LHCN-M2 (cell line): ENCODE data around the gene CITED1. TPM values are rescaled to one million over a fixed set of nuclear protein-coding genes. Genes with fewer than 3 reads are reported as not detected.
"Not testable (repeated sequence)": the region's sequence is repeated elsewhere in the genome, so short reads cannot be mapped to it uniquely, and the experiment has no call there.

Experiments
- DNase-seq: peaks from one replicate; pipeline ENCODE4 v3.0.0-alpha.2; 2012; ENCODE audit warnings: low read depth
- polyA plus RNA-seq: library from polyadenylated mRNA; unstranded; fragments of >200 nt; gene quantifications from one replicate; pipeline ENCODE4 v1.2.1, GENCODE V29; 2012; ENCODE audit warnings: missing spikeins
- total RNA-seq: library from RNA; depleted of rRNA; stranded (reverse); fragments of >200 nt; gene quantifications from 2 replicates; pipeline ENCODE4 v1.2.3, GENCODE V29; 2014; rRNA removed

The CITED1 gene, protein sequence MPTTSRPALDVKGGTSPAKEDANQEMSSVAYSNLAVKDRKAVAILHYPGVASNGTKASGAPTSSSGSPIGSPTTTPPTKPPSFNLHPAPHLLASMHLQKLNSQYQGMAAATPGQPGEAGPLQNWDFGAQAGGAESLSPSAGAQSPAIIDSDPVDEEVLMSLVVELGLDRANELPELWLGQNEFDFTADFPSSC
- total RNA-seq, result 0.17 and 1.0 TPM in 2 replicates
- polyA plus RNA-seq, result 0.12 TPM

DNA sequence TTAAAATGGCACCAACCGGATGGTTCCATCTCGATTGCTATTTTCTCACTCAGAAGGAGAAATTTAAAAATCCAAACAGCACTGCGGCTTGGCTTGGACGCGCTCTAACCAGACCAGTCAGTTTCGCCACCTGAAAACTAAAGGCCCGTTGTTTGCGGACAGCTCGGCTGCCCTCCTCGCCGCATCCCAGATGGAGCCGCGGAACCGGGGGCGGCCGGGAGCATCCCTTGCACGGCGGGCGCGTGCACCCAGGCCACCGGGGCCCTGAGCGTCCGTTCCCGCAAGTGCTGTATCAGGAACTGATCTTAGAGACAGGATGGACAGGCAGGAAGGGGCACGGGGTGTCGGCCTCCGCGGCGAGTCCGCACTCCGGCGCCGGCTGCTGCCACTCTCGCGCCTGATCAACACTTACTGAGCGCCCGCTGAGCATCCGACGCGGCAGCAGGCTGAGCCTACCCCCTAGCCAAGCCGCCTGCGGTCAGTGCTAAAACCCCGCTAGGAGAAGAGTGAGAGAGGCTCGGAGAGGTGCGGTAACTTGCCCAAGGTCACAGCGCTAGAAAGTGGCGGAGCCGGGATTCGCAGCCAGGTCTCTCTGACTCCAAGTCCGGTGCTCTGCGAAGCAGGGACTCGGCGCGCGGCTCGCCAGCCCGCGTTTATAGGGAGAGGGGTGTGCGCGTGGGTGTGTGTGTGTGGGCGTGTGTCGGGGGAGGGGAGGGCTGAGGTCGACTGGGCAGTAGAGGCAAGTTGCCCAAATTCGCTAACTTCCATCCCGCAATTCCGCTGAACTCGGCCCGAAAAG is at the start of gene CITED1:
Gene CITED1, minus strand, starts transcription at position 629 of the 799 bp plus-strand sequence. CDS start 3,045 bp downstream, outside the sequence.
- DNase-seq, result no peak

DNA sequence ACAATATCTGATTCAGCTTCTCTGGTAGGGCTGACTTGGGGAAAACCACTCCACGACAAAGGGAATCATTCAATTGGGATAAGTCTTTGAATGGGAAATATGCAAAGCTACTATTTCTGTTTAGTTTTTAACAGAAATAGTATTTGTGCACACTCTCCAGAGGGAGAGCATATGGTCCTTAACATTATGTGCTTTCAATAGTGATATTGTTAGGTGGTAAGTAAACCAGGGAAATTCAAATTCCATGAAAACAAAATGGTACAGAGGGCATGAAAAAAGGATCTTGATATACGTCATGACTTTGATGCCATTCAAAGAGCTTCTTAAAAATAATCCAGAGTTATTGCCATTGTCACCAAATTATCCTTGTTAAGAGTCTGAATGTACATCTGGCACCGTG is 47.1 kb upstream of the CITED1 start:
- DNase-seq, result no peak

DNA sequence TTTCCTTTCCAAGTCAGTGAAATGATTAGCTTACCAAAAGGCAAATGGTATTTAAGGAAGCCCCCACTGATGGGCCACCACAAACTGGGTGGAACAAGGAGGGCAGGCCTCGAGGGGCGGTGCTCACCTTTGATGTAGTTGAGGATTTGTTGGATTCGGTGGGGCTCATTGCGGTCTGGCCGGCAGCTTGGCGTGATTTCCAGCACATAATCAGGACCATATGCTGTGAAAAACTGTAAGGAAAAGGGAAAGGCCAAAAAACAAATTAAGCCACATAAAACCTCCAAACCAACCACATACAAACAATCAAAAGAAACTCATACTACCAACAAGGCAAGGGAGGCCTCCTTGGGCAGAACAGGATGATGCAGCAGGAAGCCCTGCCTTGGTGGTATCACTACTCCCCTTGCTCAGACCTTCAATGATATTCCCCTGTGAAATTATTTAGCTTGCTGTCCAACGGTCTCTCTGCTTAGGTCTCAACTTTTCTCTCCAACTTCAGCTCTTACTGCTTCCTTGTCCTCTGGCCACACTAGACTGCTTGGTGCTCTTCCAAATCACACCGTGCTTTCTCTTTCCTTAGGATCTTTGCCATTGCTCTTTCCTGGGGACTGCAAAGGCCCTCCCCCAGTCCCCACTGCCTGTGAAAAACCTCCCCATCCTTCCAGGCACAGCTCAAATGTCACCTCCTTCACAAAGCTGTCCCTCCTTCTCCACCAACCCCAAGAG is 46.1 kb upstream of the CITED1 start:
- DNase-seq, result no peak

DNA sequence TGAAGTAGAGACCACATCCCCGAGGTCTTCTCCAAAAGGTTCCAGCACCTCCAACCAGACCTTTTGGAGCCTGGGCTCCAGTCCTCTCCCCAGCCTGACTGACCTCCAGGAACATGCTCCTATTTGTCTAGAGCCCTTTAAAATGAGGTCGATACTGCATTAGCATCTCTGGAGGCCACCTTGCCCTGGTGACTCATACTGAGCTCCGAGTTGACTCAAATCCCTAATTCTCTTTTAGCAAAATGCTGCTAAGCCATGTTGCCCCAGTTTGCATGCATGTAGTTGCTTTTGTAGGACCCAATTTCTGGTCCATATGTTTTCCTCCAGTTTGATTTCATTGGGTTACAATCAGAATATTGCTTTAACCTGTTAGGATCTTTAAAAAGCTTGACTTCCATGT is 43.5 kb upstream of the CITED1 start:
- no peak for DNase-seq

DNA sequence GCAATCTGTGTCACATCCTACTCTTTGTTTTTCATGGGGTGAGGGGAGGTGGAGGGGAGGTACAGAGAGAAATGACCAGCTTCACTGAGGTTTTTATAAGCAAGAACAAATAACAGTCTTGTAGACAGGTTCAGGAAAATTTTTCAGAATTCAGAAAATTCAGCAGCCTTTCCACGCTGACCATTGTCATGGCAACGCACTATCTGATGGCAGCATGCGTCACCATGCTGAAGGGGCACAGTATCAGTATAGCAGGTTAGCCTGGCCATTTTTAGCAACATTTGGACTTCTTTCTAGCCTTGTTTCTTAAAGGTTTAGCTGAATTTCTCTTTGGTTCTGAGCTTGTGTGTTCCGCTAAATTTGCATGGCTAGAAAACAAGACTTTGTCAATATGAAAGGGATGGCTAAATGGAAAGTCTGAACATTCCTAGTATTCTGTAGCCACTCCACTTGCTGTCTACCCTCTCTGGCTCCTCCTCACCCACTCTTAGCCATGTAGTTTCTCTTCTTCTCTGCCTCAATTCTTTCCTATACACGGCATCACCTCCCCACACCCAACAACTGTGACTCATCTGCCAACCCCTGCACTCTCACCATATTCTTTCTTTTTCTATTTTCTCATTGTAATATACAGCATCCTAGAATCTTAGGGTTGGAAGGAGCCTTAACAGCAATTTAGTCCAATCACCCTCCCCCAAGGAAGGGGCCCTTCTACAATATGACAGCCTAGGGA is 42.7 kb upstream of the CITED1 start:
- DNase-seq, result no peak

DNA sequence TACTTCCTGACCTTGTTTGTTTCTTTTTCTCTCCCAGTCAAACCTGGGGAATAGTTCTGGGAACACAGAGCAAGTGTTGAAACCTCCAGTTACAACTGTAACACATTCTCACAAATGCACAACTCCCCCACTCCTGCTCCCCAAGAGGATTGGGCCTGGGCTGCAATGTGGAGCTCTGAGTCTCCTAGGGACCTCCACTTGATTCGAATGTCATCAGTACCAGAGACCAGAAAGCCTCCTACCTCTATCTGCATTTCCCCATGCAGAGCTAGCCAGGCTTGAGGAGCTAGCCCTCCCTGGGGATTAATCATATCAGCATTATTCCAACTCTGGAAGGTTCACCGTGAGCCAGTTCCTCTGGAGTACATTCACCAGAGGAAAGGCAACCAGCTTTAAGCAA is 41.7 kb upstream of the CITED1 start:
- no peak for DNase-seq

DNA sequence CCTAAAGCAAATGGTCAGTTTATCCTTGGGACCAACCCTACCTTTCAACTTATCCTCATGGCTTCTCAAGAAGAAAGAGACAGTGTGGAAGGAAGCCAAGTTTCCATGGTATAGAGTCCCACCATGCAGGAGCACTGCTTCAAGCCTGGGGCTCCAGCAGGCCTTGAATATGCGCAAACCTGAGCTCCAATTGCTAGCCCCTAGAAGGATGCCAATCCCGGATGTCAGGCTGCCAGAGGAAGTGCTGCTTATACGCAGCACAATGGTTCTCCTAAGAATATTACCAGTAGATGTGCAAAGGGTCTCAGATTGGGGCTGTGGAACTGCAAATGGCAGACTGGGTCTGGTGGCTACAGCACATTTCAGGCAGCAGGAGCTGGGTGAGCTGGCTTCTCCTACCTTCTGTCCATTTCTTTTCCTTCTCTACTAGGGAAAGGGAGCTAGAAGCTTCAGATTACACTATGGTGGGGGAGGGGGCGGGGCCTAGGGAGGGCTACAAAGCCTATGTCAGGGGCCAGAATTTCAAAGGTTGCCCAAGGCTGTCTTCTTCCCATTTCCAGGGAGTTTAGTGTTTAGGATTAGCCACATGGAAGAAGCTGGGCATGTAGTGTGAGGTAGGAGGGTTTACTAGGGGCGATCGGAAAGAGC is 40.7 kb upstream of the CITED1 start:
- no peak for DNase-seq

DNA sequence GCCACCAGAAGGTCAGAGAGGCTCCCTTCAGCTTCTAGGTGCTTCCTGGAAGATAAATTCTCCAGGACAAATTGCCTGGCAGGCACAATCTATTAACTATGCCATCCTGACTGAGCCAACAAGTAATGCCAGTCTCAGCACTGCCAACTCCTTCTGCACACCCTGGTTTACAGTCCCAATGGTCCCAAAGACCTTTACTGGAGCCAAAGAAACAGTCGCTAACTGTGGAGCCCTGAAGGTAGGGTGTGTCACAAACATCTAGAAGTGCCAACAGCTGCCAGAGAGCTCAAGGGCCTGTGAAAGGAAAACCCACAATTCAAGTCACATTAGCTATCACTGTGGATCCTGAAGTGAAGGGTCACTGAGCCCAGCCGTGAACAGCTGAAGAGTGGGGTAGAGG is 34.9 kb upstream of the CITED1 start:
- DNase-seq, result no peak

DNA sequence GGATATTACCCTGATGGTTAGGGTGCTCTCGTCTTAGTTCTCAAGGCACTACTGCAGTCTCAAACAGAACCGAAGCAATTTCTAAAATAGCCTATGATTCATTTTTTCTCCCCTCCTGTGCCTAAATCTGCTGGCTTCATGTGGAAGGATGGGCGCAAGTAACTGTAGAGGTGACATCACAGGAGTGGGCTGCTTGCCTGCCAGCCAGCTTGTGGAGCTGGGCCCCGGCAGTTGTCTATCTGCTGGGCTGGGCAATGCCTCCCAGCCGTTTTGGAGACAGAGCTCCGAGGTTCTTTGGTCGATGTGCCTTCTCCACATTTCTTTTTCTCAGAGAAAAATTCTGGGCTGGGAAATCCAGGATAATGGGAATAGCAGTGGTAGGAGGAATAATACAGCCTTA is 34.3 kb upstream of the CITED1 start:
- no peak for DNase-seq

DNA sequence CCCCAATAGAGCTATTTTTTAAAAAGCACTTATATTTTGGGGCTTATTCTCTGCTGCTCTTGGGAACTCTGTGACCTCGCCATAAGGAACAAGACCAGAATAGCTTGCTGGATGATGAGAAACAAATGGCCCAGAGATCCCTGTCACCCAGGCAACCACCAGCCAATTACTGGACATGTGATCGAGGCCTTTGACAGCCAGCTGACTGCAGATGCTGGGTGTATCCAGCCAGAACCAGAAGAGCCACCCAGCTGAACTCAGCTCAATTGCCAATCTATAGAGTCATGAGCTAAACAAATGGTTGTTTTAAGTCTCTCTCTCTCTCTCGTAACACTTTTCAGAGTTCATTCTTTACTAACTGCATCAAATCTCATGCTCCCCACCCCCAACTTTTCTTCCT is 24.4 kb upstream of the CITED1 start:
- no peak for DNase-seq

DNA sequence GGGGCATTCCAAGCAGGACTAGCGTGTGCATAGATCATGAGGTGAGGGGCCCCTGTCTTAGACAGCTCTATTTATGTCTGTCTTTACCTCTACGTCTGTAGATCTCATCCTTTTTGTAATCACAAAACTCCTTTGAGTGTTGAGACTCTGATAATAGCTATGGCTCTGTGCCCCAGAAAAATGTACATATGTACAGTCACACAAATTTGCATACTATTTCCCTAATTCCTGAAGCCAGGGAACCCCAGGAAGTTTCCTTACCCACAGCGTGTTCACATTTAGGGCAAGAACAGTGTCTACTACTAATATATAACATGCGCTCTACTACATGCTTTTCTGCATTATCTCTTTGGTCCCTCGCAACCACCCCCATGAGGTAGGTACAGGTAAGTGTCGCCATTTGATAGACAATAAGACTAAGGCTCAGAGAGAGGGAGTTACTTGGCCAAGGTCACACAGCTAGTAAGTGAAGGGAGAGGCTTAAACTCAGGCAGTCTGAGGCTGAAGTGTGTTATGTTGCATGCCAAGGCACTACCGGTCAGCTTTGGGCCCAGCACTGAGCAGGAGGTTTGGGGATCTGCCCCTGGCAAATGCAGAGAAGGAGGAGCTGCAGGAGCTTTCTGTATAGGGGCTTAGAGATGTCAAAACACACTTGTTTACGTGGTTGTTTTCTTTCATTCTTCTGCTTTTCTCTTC is 21.0 kb upstream of the CITED1 start:
- DNase-seq, result no peak

DNA sequence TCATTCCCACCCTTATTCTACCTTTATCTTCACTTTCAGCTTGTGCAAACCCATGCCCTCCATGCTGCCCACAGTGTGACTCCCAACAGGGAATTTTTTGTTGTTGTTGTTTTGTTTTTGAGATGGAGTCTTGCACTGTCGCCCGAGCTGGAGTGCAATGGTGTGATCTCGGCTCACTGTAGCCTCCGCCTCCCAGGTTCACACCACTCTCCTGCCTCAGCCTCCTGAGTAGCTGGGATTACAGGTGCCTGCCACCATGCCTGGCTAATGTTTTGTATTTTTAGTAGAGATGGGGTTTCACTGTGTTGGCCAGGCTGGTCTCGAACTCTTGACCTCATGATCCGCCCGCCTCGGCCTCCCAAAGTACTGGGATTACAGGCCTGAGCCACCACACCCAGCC is 13.9 kb upstream of the CITED1 start:
- DNase-seq, result not testable (repeated sequence)

DNA sequence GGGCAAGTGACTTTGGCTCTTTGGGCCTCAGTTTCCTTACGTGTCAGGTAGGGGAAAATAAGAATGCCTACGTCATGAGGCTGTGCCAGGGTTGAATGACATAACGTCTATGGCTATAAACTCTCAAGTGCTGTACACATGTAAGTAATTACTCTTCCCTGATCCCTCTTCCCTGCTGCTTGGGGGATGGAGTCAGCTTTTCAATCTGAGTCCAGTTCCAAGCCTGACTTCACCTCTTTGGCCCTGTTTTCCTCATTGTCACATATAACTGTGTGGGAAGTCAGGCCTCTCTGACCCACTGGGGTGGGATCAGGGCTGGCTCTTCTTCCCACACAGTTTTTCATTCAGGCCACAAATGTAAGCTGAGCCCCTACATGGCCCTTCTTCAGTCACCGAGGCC is 11.4 kb upstream of the CITED1 start:
- no peak for DNase-seq

DNA sequence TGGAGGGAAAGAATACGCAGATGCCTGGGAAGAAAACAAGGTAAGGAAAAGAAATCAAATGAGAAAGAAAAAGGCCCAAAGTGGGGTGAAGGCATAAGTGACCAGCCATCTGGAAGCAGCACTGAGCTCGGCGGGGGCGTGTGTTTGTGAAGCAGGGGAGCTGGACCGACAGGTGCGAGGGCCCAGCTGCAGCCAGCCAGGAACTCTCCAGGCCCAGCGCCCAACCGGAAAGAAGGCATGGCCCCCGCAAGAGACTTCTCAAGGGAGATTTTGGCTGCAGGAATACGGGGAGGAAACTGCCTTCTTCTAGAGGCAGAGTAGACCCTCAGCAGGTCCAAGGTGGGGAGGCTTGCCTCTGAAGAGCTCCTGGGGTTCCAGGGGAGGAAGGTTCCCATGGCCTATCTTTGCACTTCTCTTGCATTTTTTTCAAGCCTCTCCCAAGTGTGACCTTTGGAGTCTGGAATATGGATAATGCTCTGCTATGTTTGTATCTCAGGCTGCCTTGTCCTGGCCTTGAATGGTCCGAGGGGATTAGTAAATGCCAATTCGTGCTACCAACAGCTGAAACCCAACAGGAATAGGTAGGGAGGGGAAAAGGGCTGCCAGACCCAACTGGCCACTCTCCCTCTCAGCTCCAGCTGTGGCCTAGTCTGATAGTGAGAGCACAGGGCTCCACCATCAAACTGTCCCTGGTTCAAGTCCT is 10.8 kb upstream of the CITED1 start:
- no peak for DNase-seq

DNA sequence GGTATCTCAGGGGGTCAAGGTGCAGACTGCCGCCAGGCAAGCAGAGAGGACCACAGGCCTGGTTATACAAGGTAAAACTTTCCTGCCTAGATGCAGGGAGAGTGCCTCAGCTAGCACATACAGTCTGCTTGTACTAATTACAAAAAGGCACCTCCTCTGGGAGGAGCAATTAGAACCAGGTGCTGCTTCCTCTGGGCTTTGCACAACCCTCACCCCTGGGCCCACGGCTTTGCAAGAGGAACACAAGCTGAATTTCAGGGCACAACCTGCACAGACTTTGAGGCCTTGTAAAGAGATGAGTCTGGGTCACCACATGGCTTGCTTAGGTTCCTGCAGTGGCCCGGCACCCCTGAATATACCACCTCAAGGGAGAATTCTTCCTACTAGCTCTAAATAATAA is 9.2 kb upstream of the CITED1 start:
- no peak for DNase-seq

DNA sequence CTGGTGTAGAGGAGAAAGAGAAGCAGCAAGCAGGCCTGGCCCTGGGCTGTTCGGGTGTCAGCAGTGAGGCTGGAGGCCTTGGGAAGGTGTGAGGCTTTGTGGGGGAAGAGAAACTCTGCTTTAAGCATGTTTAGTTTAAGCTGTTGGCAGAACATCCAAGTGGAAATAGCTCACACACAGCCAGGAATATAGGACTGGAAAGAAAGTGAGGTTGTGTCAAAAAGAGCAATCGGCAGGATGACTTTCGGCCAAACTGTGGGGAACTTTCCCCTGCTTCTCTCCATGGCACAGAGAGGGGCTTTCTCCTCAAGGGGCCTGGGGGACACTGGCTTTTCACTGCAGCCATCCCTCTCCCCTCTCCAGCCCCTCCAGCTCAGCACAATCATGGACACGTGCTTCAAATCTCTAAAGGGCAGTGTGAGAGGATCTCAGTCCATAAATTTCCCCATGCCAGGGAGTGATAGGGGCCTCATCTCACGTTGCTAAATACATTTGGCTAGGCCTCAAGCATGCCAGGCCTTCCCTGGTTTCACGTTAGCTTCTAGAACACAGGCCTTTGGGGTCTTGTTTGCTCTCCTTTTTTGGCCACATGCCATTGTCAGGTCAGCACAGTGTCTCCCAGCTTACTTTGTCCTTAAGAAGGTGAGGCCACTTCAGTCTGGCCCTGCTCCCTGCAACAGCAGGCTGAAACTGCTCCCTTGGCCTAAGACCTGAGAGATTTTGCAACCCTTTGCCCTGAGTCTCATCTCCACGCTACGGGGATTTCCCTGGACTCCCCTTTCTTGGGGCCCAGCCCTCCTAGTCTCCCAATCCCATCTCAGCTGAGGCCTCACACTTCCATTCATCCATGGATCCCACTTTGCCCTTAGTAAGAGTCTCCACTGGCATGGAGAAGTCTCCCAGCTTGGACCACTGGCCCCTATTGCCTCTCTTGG is 8.3 kb upstream of the CITED1 start:
- DNase-seq, result no peak

DNA sequence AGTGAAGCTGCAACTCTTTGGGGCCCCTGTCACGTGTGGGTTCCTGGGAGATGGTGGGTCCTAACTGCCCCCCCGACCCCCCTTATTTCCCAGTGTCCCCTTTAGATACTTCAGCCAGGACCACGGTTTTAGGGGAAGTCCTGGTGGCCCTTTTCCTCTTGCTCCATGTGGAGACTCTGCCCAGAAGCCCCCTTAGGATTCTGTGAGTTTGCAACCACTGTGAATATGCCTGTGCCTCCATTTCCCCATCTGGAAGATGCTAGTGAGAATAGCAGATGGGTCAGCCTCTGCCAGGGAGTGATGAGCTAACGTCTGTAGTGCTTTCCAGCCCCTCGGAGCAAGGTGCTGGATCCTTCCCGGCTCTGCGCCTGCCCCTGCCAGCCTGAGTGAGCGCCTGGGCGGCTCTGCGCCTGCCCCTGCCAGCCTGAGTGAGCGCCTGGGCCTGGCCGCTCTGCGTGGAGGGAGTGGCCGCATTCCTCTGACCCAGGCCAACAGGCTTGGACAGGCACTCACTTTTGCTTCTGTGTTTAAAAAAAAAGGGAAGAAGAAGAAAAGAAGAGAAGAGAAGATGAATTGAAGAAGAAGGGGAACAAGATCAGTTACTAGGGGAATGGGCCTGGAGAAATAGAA is 6.7 kb upstream of the CITED1 start:
- no peak for DNase-seq

DNA sequence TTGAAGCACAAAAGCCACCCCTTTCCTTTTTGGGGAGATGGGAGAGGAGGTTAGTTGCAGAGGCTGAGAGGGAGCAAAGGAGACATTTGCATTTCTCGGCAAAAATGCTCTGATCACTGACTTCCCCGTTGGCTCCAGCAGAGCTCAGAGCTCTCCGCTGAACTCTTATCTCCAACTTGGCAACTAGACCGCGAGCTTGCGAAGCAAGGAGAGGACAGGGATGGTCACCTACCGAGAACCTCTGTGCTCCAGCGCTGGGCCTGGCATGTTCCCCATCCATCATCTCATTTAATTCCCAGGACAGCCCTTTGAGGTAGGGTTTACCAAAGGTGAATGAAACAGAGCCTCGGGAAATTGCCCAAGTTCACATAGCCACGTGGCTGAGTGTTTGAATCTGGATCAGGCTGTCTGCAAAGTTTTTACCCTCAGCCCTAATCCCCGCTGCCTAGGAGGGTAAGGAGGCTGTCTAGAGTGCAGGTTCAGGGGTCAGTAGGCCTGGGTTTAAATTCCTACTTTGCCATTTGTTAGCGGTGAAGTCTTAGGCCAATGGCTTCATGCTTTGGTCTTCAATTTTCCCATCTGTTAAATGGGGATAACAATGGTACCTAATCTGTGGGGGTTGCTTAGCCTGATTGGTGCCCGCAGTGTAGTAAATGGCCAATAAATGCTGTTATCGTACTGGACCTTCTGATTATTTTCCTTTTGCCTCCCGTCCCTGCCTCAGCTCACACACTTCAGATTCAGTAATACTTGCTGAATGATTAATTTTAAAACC is 3.8 kb upstream of the CITED1 start:
- no peak for DNase-seq
